Measurements from ENCODE around the gene IER3. TPM values are rescaled to one million over a fixed set of nuclear protein-coding genes. Genes with fewer than 3 reads are reported as not detected.

Gene IER3
- polyA plus RNA-seq, 3 donors, result 30.6 to 188 (median 53.2) TPM

DNA sequence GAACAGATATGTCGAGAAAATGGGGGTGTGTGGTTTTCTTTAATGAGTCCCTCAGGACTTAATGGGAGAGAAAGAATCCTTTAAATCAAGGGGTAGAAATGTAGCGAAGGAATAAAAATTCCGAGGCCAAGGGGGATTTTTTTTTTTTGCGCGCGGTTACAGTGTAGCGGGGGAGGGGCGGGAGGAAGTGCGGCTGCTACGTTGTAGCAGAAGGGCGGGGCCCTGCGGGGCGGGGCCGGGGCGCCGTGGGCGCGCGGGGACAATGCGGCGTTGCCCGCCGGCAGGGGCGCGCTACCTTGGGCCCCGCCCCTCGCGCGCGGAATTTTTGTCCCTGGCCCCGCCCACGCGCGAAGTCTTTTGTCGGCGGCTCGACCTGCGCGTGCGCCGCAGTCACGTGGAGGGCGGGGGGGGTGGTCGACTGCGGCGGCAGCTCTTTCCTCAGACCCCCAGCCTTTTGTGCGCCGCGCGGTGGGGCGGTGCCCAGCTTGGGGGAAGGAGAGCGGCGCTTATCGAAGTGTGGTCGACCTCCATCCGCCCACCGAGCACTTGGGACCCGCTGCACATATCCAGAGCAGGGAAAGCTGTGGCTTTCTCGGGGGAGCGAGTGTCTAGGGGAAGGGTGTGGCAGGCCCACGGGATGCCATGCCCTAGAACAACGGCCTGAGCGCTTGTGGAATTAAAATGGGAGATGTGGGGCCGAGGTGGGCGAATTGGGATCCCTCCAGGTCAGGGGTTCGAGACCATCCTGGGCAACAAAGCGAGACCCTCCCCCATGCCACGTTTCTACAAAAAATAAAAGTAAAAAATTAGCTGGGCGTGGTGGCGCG, 22.9 kb downstream of the IER3 start:
- peaks cover 52% of the 10 kb centered on the region for H3K4me1 Mint-ChIP-seq
- peaks cover 50% of the 10 kb centered on the region for H4K20me1 ChIP-seq (ENCODE audit: insufficient read depth, low read length)
- 1% methylated on average over 63 of the region's 71 CpGs for WGBS (ENCODE audit: insufficient coverage)
- no peaks in the 10 kb centered on the region for H3K9me3 ChIP-seq (replicated peaks in 1 of 2; ENCODE audit: control insufficient read depth in 1 of 2, insufficient read depth in 1 of 2, low read length in 2 of 2)
- H3K9ac ChIP-seq (ENCODE audit: insufficient read depth, low read length, poor library complexity, severe bottlenecking), result peak overlapping the region; percentile 79
- H3K36me3 ChIP-seq (replicated peaks in 1 of 2; ENCODE audit: control insufficient read depth in 1 of 2, insufficient read depth in 2 of 2, low read length in 2 of 2), result peaks cover 36 to 38% of the 10 kb centered on the region in 2 donors
- peak; percentile 42 for TF ChIP-seq CTCF (IDR thresholded peaks at IDR 0.05)
- H2AFZ ChIP-seq (ENCODE audit: insufficient read depth, low read depth, low read length, poor library complexity, severe bottlenecking), result no peak overlapping the region
- H3K27ac Mint-ChIP-seq, result peak overlapping the region; percentile 90 to 99 (median 97)
- H3K27me3 ChIP-seq (ENCODE audit: control insufficient read depth in 2 of 2, insufficient read depth in 2 of 2, low read length in 2 of 2), result no peaks in the 10 kb centered on the region
- H3K27me3 Mint-ChIP-seq (ENCODE audit: low read depth in 3 of 3), result no peaks in the 10 kb centered on the region
- H3K4me3 Mint-ChIP-seq, result peak overlapping the region; percentile 97 to 98
- H3K9me3 Mint-ChIP-seq, result no peaks in the 10 kb centered on the region
- H3K36me3 Mint-ChIP-seq, result peaks cover 31 to 38% of the 10 kb centered on the region in 2 donors
- peaks cover 86% of the 10 kb centered on the region for H3K79me2 ChIP-seq (ENCODE audit: insufficient read depth, low read length)
- peak; percentile 91 to 95 (median 93) for DNase-seq
- peak overlapping the region; percentile 99 for H3K4me2 ChIP-seq (replicated peaks; ENCODE audit: extremely low read depth, low read length, poor library complexity, severe bottlenecking)
- H3K27ac ChIP-seq (ENCODE audit: low read depth in 1 of 2, low read length in 2 of 2), result peak overlapping the region; percentile 78 to 91
- H3K4me1 ChIP-seq (ENCODE audit: control insufficient read depth in 1 of 2, insufficient read depth in 2 of 2, low read length in 2 of 2), result peaks cover 46 to 63% of the 10 kb centered on the region in 2 donors
- intact Hi-C loops (cut with micrococcal nuclease), result loop anchor here (1.0 to 10.0 kb wide), 5 partner anchors 35 to 239 kb away; partner anchors contain the start of genes HLA-E (in 1 of the 2), MRPS18B (in 1 of the 2), PPP1R10 (in 1 of the 2) and PPP1R18 (in 1 of the 2)
- H3K4me3 ChIP-seq (replicated peaks in 1 of 3; ENCODE audit: low read depth in 2 of 3, low read length in 3 of 3), result peak overlapping the region; percentile 89 to 99 (median 99)

GRCh38 chr6:30720738-30721197, 23.6 kb downstream of the IER3 start:
- Histone ChIP-seq H3K9ac (ENCODE audit: insufficient read depth, low read length, poor library complexity, severe bottlenecking) (peak overlapping the region; percentile 62), H3K27me3 (ENCODE audit: control insufficient read depth in 2 of 2, insufficient read depth in 2 of 2, low read length in 2 of 2) (no peaks in the 10 kb centered on the region), H2AFZ (ENCODE audit: insufficient read depth, low read depth, low read length, poor library complexity, severe bottlenecking) (no peak overlapping the region), H3K4me1 (ENCODE audit: control insufficient read depth in 1 of 2, insufficient read depth in 2 of 2, low read length in 2 of 2) (peaks cover 48 to 67% of the 10 kb centered on the region in 2 donors), H3K27ac (ENCODE audit: low read depth in 1 of 2, low read length in 2 of 2) (peak overlapping the region; percentile 78 to 85), H3K4me3 (replicated peaks in 1 of 3; ENCODE audit: low read depth in 2 of 3, low read length in 3 of 3) (peak overlapping the region; percentile 89 to 99 (median 99)), H3K79me2 (ENCODE audit: insufficient read depth, low read length) (peaks cover 89% of the 10 kb centered on the region), H4K20me1 (ENCODE audit: insufficient read depth, low read length) (peaks cover 44% of the 10 kb centered on the region), H3K9me3 (replicated peaks in 1 of 2; ENCODE audit: control insufficient read depth in 1 of 2, insufficient read depth in 1 of 2, low read length in 2 of 2) (no peaks in the 10 kb centered on the region), H3K36me3 (replicated peaks in 1 of 2; ENCODE audit: control insufficient read depth in 1 of 2, insufficient read depth in 2 of 2, low read length in 2 of 2) (peaks cover 31 to 33% of the 10 kb centered on the region in 2 donors), H3K4me2 (replicated peaks; ENCODE audit: extremely low read depth, low read length, poor library complexity, severe bottlenecking) (peak overlapping the region; percentile 99)
- Mint-ChIP-seq H3K27me3 (ENCODE audit: low read depth in 3 of 3) (no peaks in the 10 kb centered on the region), H3K4me1 (peaks cover 53% of the 10 kb centered on the region), H3K36me3 (peaks cover 30 to 35% of the 10 kb centered on the region in 2 donors), H3K9me3 (no peaks in the 10 kb centered on the region), H3K4me3 (peak overlapping the region; percentile 97 to 98), H3K27ac (peak overlapping the region; percentile 90 to 99 (median 97))
- intact Hi-C loops (cut with micrococcal nuclease), result loop anchor here (2.0 to 10.0 kb wide), 4 partner anchors 34 to 238 kb away; partner anchors contain the start of genes HLA-E (in 1 of the 2), MRPS18B (in 1 of the 2), PPP1R10 (in 1 of the 2) and PPP1R18 (in 1 of the 2)
- TF ChIP-seq CTCF (IDR thresholded peaks at IDR 0.05), result no peak
- DNase-seq, result peak; percentile 31 to 54 (median 49)
- 0% methylated on average over 13 of the region's 29 CpGs for whole genome bisulfite sequencing (ENCODE audit: insufficient coverage)
